PFSK-1 (cell line): ENCODE measurements around the gene MAGT1.

ENCODE experiments used
- FOXP2 ChIP-seq: optimal IDR thresholded peaks from 2 replicates; pipeline ENCODE3; 2011; ENCODE audit warnings: borderline replicate concordance, control low read depth, inconsistent platforms; ENCODE audit not compliant: insufficient read depth; ENCODE audit errors: extremely low read length, extremely low read depth
- POLR2AphosphoS5 ChIP-seq: IDR thresholded peaks from 2 replicates; pipeline ENCODE4 v1.6.1; 2012; ENCODE audit warnings: low read depth, mild to moderate bottlenecking, control low read depth, low read length, moderate library complexity
- REST ChIP-seq, 2 experiments: IDR thresholded peaks; 2 replicates each; pipeline versions ENCODE4 v1.6.1 to v1.8.0; 2011 to 2012; ENCODE audit warnings: low read depth in 2 of 2, low read length in 2 of 2, control low read depth in 1 of 2, inconsistent platforms in 1 of 2, mild to moderate bottlenecking in 1 of 2, moderate library complexity in 1 of 2; ENCODE audit not compliant: insufficient read depth in 1 of 2
- SIN3A ChIP-seq: IDR thresholded peaks from 2 replicates; pipeline ENCODE4 v1.6.1; 2012; ENCODE audit warnings: mild to moderate bottlenecking, low read length, moderate library complexity, borderline replicate concordance; ENCODE audit not compliant: insufficient read depth
- TAF1 ChIP-seq: IDR thresholded peaks from 2 replicates; pipeline ENCODE4 v1.6.1; 2012; ENCODE audit warnings: low read length, control low read depth, borderline replicate concordance; ENCODE audit not compliant: insufficient read depth

The MAGT1 gene

DNA sequence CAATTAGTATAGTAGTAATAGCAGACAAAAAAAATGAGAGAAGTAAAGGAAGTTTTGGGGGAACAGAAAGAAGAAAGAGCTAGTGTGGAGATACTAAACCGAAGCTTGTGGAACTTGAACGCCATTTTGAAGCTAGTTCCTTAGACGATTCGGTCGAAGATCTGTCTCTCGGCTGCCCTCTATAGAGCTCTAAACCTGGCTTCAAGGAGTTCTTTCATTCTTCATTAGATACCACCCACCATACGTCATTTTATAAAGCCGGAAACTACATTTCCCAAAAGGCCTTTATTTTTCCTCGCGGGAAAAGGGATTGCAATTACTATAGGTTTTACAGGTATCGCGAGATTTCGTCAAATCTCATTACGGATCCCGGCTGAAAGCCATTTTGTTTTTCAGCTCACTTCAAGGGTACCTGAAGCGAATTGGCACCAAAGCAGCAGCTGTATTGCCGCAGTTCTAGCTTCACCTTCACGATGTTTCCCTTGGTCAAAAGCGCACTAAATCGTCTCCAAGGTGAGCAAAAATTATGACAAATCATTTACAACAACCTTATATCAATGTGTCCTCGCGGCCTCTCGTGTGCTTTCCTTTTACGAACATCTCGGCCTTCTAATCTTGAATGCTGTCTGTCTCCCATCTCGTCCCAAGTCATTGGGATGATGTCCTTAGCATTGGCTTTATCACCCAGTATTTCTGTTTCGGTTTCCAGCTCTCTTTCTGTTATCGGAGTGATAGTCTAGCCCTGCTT lies 4.0 kb upstream of the MAGT1 start, which contains the start of gene COX7B:
TSS of gene COX7B (plus strand) at position 388 of the 748 bp plus-strand sequence. CDS start at position 474, 86 bp downstream.
- TF ChIP-seq TAF1 (peak; percentile 96), POLR2AphosphoS5 (peak; percentile 93), FOXP2 (no peak), SIN3A (peak; percentile 89; the same call in 1 of the 2 replicates), REST (IDR thresholded peaks at IDR 0.05; ENCODE audit: insufficient read depth in 1 of 2, low read depth in 2 of 2, low read length in 2 of 2) (0 out of 4 replicates have a peak, but pooled peaks of 1 of the 2 experiments have one; percentile 8)

DNA sequence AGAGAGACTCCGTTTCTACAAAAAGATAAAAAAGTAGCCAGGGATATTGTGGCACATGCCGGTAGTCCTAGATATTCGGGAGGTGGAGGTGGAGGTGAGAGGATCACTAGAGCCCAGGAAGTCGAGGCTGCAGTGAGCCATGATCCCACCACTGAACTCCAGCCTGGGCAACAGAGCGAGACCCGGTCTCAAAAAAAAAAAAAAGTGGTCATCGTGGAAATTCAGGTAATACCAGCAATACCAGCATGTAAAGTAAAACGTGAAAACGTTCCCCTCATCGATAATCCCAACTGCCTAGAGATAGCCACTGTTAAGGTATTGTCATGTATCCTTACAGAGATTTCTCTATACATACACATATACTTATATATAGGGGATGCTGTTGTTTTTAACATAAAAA lies 1.5 kb downstream of the MAGT1 start:
- TF ChIP-seq POLR2AphosphoS5 (no peak), SIN3A (no peak), FOXP2 (no peak), TAF1 (no peak), REST (IDR thresholded peaks at IDR 0.05; ENCODE audit: insufficient read depth in 1 of 2, low read depth in 2 of 2, low read length in 2 of 2) (no peak)

GRCh38 chrX:77892887-77893286 lies 2.3 kb downstream of the MAGT1 start:
- TF ChIP-seq FOXP2, result no peak
- TF ChIP-seq SIN3A, result no peak
- no peak for TF ChIP-seq POLR2AphosphoS5
- TF ChIP-seq REST (IDR thresholded peaks at IDR 0.05; ENCODE audit: insufficient read depth in 1 of 2, low read depth in 2 of 2, low read length in 2 of 2), result no peak
- no peak for TF ChIP-seq TAF1

DNA sequence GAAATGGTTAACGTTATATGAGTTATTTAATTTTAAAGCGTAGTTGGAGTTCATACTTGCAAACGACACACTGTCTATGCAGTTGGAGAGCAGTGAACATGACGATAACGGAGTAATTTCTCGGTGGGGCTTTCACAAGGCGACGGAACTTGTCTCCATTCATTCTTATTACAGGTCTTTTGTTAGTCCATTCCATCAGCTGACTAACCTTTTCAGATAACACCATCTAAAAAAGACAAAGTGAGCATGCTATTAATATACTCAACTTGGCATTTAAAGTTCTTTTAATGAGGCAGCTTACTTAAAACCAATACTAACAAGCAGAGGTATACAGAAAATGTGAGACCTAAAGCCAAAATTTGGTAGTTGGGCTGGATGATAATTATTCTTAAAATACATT lies 19.9 kb downstream of the MAGT1 start:
- TF ChIP-seq REST (IDR thresholded peaks at IDR 0.05; ENCODE audit: insufficient read depth in 1 of 2, low read depth in 2 of 2, low read length in 2 of 2), result no peak
- TF ChIP-seq POLR2AphosphoS5, result no peak
- no peak for TF ChIP-seq TAF1
- TF ChIP-seq FOXP2, result no peak
- TF ChIP-seq SIN3A, result no peak
